HCT116 (cell line): ENCODE results near the gene CCL17. TPM values are rescaled to one million over a fixed set of nuclear protein-coding genes. Genes with fewer than 3 reads are reported as not detected.

ENCODE experiments used
- ATAC-seq: fragments of 200-7000 bp; cut with Tn5 transposase; 2 replicates; pipeline ENCODE4 v1.9.1; 2020; ENCODE audit warnings: mild to moderate bottlenecking, moderate library complexity
- BruUV-seq: library from RNA; stranded (reverse); fragments of 400-500 nt; replicated peaks from 2 replicates; lab custom pipeline; 2021; lab: Mats Ljungman, UMichigan
- CTCF ChIA-PET: fragments of 300-600 bp; sonication (Branson Sonifier 250); formaldehyde crosslinking; loops from one replicate; lab custom pipeline; 2021; ENCODE audit warnings: antibody characterized with exemption; lab: Charles Lee
- POLR2A ChIA-PET: fragments of 300-600, 350-600 bp; sonication (Branson Sonifier 250); formaldehyde crosslinking; loops from one replicate; lab custom pipeline; 2021; ENCODE audit warnings: antibody characterized with exemption; lab: Charles Lee
- RAD21 ChIA-PET, 2 experiments: fragments of 300-600 bp; sonication (Branson Sonifier 250); formaldehyde crosslinking; loops; one replicate each; lab custom pipeline; 2023; ENCODE audit warnings: low total read pairs in 2 of 2; ENCODE audit not compliant: uncharacterized antibody in 2 of 2, unreplicated experiment in 2 of 2, low non-redundant PET in 1 of 2; lab: Charles Lee
- DNase-seq: peaks from one replicate; pipeline ENCODE4 v3.0.0-alpha.2; 2010; ENCODE audit warnings: low read depth, low spot score
- H2AFZ ChIP-seq: fragments of 200-600 bp; shearing (Covaris generic), sonication (generic); 2 replicates; pipeline ENCODE4 v1.6.1; 2017; ENCODE audit warnings: low read depth, mixed run types, mixed read lengths, antibody characterized with exemption, low read length; ENCODE audit not compliant: poor library complexity, severe bottlenecking
- H3K27ac ChIP-seq: 2 replicates; pipeline ENCODE4 v1.5.1; 2012; ENCODE audit warnings: low read depth, low read length
- H3K27me3 ChIP-seq: fragments of 200-600 bp; sonication (generic); 2 replicates; pipeline ENCODE4 v1.6.1; 2016; ENCODE audit warnings: mixed run types, low read length, mixed read lengths; ENCODE audit not compliant: insufficient read depth
- H3K36me3 ChIP-seq, 2 experiments: fragments of 200-500 bp in 1 of 2; fragments of 200-600 bp in 1 of 2; sonication (Bioruptor generic) in 1 of 2; sonication (generic) in 1 of 2; 2 replicates each; pipeline versions ENCODE4 v1.5.1 to v1.6.1; 2014 to 2016; ENCODE audit warnings: low read length in 2 of 2, inconsistent platforms in 1 of 2, mixed read lengths in 1 of 2, mixed run types in 1 of 2; ENCODE audit not compliant: insufficient read depth in 2 of 2, control insufficient read depth in 1 of 2
- H3K4me1 ChIP-seq, 2 experiments: fragments of 200-600 bp in 1 of 2; sonication (generic) in 1 of 2; 2 replicates each; pipeline versions ENCODE4 v1.5.1 to v1.6.1; 2012 to 2017; ENCODE audit warnings: low read length in 2 of 2, inconsistent platforms in 1 of 2, mild to moderate bottlenecking in 1 of 2, mixed read lengths in 1 of 2, mixed run types in 1 of 2, moderate library complexity in 1 of 2; ENCODE audit not compliant: insufficient read depth in 2 of 2, control insufficient read depth in 1 of 2
- H3K4me2 ChIP-seq: fragments of 200-600 bp; sonication (generic); 2 replicates; pipeline ENCODE4 v1.6.1; 2017; ENCODE audit warnings: mixed run types, low read length, mixed read lengths
- H3K4me3 ChIP-seq, 2 experiments: fragments of 200-600 bp in 1 of 2; sonication (generic) in 1 of 2; replicated peaks in 1 of 2; 2 replicates each; pipeline ENCODE4 v1.5.1; 2011 to 2016; ENCODE audit warnings: low read length in 2 of 2, control low read depth in 1 of 2, low read depth in 1 of 2, mild to moderate bottlenecking in 1 of 2, mixed read lengths in 1 of 2, mixed run types in 1 of 2
- H3K79me2 ChIP-seq: fragments of 200-600 bp; sonication (generic); 2 replicates; pipeline ENCODE4 v1.6.1; 2017; ENCODE audit warnings: mild to moderate bottlenecking, mixed run types, low read length, moderate library complexity, mixed read lengths; ENCODE audit not compliant: insufficient read depth
- H3K9ac ChIP-seq: fragments of 200-600 bp; sonication (generic); 2 replicates; pipeline ENCODE4 v1.6.1; 2016; ENCODE audit warnings: low read length, mixed read lengths
- H3K9me2 ChIP-seq: fragments of 200-600 bp; sonication (generic), shearing (Covaris generic); 2 replicates; pipeline ENCODE4 v1.6.1; 2017; ENCODE audit warnings: mixed run types, mild to moderate bottlenecking, moderate library complexity; ENCODE audit not compliant: insufficient read depth
- H3K9me3 ChIP-seq, 2 experiments: fragments of 200-500 bp in 1 of 2; fragments of 200-600 bp in 1 of 2; sonication (Bioruptor generic) in 1 of 2; sonication (generic) in 1 of 2; 2 replicates each; pipeline ENCODE4 v1.6.1; 2014 to 2017; ENCODE audit warnings: low read length in 2 of 2, mixed read lengths in 2 of 2, inconsistent platforms in 1 of 2, low read depth in 1 of 2, mild to moderate bottlenecking in 1 of 2, mixed run types in 1 of 2, moderate library complexity in 1 of 2; ENCODE audit not compliant: control insufficient read depth in 1 of 2, insufficient read depth in 1 of 2
- H4K20me1 ChIP-seq: fragments of 200-600 bp; sonication (generic), shearing (Covaris generic); 2 replicates; pipeline ENCODE4 v1.6.1; 2017; ENCODE audit warnings: mixed run types, mild to moderate bottlenecking, moderate library complexity; ENCODE audit not compliant: insufficient read depth
- ATF3 ChIP-seq: IDR thresholded peaks from 2 replicates; pipeline ENCODE4 v1.6.1; 2012
- CEBPB ChIP-seq: IDR thresholded peaks from 2 replicates; pipeline ENCODE4 v1.6.1; 2012; ENCODE audit warnings: low read depth
- EZH2phosphoT487 ChIP-seq: fragments of 200-600 bp; IDR thresholded peaks from 2 replicates; pipeline ENCODE4 v1.6.1; 2018; ENCODE audit warnings: antibody characterized with exemption, borderline replicate concordance
- FOSL1 ChIP-seq: IDR thresholded peaks from 2 replicates; pipeline ENCODE4 v1.6.1; 2012; ENCODE audit warnings: low read depth
- JUND ChIP-seq: IDR thresholded peaks from 2 replicates; pipeline ENCODE4 v1.6.1; 2012
- POLR2A ChIP-seq: IDR thresholded peaks from 2 replicates; pipeline ENCODE4 v1.7.0; 2011; ENCODE audit warnings: borderline replicate concordance; ENCODE audit not compliant: insufficient read depth, insufficient read length; ENCODE audit errors: extremely low read depth
- RAD21 ChIP-seq: IDR thresholded peaks from 2 replicates; pipeline ENCODE4 v1.6.1; 2012; ENCODE audit warnings: low read depth, mild to moderate bottlenecking
- SIN3A ChIP-seq: IDR thresholded peaks from 2 replicates; pipeline ENCODE4 v1.6.1; 2012; ENCODE audit warnings: low read depth
- SRF ChIP-seq: IDR thresholded peaks from 2 replicates; pipeline ENCODE4 v1.6.1; 2012; ENCODE audit warnings: low read depth
- YY1 ChIP-seq: IDR thresholded peaks from 2 replicates; pipeline ENCODE4 v1.6.1; 2011; ENCODE audit warnings: low read length, low read depth, moderate library complexity, mild to moderate bottlenecking; ENCODE audit not compliant: insufficient replicate concordance; ENCODE audit errors: extremely low read depth
- intact Hi-C: fragments of 100-400 bp; cut with micrococcal nuclease; formaldehyde crosslinking; loops from 2 replicates; pipeline ENCODE4 v1.10.0; 2022
- total RNA-seq: library from RNA; stranded (reverse); gene quantifications from one replicate; pipeline ENCODE4 v1.2.1, GENCODE V29; 2021; ENCODE audit not compliant: unreplicated experiment
- TF ChIP-seq, protein P1 (sequence below): IDR thresholded peaks from 2 replicates; pipeline ENCODE4 v1.6.1; 2012; ENCODE audit warnings: low read depth

Gene CCL17
- total RNA-seq, 1 experiment from 2014 or later = not detected

- TF ChIP-seq SIN3A = peak; percentile 93
- TF ChIP-seq RAD21 = no peak
- TF ChIP-seq ATF3 = no peak
- no peak for TF ChIP-seq SRF
- TF ChIP-seq POLR2A = no peak
Measured at GRCh38 chr16:57447186-57447962, 42.8 kb downstream of the CCL17 start, which contains the start of the genes CIAPIN1 and COQ9 (continued).

DNA sequence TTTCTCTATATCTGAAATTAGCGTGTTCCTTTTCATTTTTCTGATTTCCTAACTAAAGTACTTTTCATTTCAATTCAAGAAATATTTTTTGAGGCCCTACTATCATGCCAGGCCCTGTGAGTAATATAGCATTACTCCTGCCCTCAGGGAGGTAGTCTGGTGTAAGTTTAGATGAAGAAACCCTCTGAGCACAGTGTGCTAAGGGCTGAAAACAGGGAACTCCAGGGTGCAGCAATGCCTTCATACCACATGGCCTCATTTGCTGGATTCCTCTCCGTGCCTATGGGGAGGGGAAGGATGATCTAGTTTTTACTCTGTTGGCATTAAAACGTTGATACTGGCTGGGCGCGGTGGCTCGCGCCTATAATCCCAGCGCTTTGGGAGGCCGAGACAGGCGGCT, 47.5 kb downstream of the CCL17 start:
- TF ChIP-seq, protein P1, sequence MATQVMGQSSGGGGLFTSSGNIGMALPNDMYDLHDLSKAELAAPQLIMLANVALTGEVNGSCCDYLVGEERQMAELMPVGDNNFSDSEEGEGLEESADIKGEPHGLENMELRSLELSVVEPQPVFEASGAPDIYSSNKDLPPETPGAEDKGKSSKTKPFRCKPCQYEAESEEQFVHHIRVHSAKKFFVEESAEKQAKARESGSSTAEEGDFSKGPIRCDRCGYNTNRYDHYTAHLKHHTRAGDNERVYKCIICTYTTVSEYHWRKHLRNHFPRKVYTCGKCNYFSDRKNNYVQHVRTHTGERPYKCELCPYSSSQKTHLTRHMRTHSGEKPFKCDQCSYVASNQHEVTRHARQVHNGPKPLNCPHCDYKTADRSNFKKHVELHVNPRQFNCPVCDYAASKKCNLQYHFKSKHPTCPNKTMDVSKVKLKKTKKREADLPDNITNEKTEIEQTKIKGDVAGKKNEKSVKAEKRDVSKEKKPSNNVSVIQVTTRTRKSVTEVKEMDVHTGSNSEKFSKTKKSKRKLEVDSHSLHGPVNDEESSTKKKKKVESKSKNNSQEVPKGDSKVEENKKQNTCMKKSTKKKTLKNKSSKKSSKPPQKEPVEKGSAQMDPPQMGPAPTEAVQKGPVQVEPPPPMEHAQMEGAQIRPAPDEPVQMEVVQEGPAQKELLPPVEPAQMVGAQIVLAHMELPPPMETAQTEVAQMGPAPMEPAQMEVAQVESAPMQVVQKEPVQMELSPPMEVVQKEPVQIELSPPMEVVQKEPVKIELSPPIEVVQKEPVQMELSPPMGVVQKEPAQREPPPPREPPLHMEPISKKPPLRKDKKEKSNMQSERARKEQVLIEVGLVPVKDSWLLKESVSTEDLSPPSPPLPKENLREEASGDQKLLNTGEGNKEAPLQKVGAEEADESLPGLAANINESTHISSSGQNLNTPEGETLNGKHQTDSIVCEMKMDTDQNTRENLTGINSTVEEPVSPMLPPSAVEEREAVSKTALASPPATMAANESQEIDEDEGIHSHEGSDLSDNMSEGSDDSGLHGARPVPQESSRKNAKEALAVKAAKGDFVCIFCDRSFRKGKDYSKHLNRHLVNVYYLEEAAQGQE = no peak
- TF ChIP-seq FOSL1 = no peak
- TF ChIP-seq POLR2A = no peak
- no peak for TF ChIP-seq EZH2phosphoT487
- TF ChIP-seq ATF3 = no peak
- no peak for TF ChIP-seq RAD21
- no peak for TF ChIP-seq YY1
- TF ChIP-seq JUND = no peak
- no peak for TF ChIP-seq CEBPB
- ChIA-PET CTCF (no interaction called here), POLR2A (no interaction called here), RAD21 (no interaction called here)
- BruUV-seq = no TSS peak
- Histone ChIP-seq H3K9ac (no peak overlapping the region), H3K36me3 (peaks cover 41 to 49% of the 10 kb centered on the region in 2 experiments), H3K79me2 (peaks cover 26% of the 10 kb centered on the region), H3K4me3 (no peak overlapping the region), H3K4me1 (peaks cover 3 to 9% of the 10 kb centered on the region in 2 experiments; a peak in 3 of 4 replicates), H3K9me2 (no peaks in the 10 kb centered on the region), H3K27ac (no peak overlapping the region), H2AFZ (no peak overlapping the region), H3K9me3 (no peaks in the 10 kb centered on the region), H3K27me3 (no peaks in the 10 kb centered on the region), H4K20me1 (no peaks in the 10 kb centered on the region), H3K4me2 (no peak overlapping the region)
- ATAC-seq (no peak), DNase-seq (no peak)
- intact Hi-C loops = no loop called here
